ENCODE results near the gene ROBO1.
"Not testable (repeated sequence)": the region's sequence is repeated elsewhere in the genome, so short reads cannot be mapped to it uniquely, and the experiment has no call there.

Gene ROBO1

DNA sequence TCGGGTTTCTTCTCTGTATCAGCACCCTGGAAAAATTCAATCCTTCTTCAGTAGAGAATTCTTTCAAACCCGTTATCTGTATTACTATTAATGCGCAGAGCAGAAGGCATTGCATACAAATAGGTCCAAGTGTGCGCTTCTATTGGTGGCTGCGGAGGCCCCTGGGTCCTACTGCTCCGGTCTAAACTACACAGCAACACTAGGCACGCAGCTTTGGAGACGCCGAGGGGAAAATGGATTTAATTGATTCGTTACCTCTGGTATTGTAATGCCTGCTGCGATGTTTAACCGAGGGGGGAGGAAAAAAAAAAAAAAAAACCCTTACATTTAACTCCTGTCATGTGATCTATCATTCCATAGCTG, at the start of gene ROBO1:
Gene ROBO1, minus strand, starts transcription at position 94 of the 363 bp plus-strand sequence.
- DNase-seq, result no peak

DNA sequence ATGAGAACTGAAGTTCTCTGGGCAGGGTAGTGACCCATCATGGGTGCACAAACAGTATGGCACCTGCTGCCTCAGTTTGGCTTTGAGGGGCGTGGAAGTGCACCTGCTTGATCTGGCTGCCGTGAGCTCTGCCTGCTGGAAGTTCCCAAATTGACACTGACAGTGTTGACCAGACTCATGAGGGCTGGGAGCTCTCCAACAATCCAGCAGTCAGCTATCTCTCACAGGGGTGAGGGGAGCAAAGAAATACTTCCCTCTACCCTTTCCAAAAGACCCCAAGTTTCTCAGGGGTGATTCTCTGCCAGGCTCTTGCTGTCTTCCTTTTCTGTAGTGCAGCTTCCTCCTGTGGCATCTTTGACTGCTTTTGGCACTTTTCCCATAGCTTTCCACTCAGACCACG, 49.4 kb upstream of the ROBO1 start:
- DNase-seq, result no peak

DNA sequence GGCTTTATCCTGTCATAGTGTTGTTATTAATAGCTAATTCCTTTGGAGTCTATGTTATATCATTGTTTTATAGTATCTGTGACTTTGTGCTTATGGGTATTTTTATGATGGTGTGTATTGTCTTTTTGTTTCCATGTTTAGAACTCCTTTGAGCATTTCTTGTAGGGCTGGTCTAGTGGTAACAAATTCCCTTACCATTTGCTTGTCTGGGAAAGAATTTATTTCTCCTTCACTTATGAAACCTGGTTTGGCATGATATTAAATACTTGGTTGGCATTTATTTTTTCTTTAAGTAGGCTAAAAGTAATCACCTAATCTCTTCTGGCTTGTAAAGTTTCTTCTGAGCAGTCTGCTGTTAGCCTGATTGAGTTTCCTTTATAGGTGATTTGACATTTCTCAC, 47.7 kb upstream of the ROBO1 start:
- no peak for DNase-seq

DNA sequence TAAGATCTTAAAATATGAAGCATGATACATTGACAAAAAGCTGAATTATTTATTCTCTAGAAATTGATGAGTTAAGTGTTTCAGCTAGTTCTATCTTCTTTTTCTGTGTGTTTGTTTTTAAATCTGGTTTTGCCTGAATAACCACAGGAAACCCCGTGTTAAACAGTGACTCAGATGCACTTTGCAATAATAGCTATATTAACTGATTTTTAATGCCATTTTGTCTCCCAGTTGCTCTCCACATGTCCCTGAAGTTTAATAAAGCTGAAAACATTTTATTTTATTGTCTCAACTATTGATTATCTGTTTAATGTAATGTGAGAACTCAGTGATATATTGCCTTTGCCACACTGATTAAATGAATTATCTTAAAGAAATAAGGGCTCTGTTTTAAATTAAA, 42.8 kb upstream of the ROBO1 start:
- DNase-seq, result no peak

DNA sequence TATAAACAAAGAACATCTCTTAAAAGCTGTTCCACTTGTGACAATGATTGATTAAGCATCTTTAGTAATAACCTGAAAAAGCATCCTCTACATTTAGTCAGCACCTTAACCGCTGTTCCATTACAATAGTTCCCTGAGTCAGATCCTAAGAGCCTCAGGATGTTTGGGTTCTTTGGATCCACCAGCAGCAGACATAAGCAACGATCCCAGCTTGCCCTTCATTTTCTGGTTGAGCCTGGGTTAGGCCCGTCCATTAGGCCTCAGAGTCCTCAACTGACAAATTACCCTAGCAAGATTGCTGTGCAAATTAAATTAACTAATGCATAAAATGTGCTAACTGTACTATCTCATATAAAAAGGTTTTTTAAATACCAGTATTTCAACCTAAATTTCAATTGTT, 42.3 kb upstream of the ROBO1 start:
- no peak for DNase-seq

DNA sequence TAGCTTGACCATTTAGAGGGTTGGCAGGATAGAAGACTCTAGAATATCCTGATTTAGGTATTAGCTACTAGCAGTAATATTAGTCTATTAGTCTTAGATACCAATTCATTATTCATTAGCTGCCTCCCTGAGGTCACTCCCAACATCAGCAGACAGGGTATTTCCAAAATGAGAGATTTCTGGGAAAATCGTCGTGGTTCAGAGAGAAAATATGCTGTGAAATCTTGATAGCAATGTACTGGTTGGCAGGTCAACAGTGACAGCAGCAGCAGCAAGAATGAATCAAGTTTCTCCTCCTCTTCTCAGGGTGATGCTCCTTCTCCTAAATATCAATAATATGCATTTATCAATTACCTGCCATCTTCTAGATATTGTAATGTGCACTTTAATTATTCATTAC, 41.3 kb upstream of the ROBO1 start:
- DNase-seq, result no peak

DNA sequence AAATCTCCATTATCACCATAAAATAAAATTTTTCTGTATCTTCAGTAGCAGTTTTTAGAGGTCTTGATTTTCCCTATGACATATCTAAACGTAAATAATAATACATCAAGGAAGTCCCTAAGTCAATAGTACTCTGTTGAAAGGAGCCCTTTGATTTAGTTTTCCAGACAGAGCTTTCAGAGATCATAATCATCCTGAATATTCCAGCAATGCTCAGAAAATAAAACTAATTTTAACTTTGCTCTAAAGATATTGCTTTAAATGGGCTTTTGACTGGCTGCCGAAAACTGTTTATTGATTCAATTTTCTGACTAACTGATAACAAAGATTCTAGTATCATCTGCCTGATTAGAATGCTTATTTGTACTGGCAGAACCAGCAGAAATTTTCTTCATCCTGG, 40.7 kb upstream of the ROBO1 start:
- no peak for DNase-seq

DNA sequence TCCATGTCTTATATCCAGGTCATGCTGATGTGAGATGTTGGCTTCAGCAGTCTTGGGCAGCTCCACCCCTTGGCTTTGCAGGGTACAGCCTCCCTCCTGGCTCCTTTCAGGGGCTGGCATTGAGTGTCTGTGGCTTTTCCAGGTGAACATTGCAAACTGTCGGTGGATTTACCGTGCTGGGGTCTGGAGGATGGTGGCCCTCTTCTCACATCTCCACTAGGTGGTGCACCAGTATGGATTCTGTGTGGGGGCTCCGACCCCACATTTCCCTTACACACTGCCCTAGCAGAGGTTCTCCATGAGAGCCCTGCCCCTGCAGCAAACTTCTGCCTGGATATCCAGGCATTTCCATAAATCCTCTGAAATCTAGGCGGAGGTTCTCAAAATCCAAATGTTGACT, 22.4 kb upstream of the ROBO1 start:
- DNase-seq, result not testable (repeated sequence)

DNA sequence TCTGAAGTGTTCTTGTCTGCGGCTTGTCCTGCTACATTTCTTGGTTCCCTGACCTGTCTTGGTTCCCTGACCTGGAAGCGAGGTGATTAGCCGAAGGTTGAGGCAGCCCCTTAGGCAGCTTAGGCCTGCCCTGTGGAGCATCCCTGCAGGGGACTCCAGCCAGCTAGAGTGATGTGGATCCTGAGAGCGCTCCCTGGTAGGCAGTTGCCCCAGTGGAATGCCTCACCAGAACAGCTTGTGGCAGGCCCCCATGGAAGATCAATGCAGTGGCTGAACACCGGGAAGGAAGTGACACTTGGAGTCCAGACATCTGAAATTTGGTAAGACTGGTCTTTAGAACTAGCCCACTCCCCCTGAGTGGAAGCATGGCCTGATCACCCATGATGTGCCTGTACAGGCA, 5.5 kb upstream of the ROBO1 start:
- no peak for DNase-seq

DNA sequence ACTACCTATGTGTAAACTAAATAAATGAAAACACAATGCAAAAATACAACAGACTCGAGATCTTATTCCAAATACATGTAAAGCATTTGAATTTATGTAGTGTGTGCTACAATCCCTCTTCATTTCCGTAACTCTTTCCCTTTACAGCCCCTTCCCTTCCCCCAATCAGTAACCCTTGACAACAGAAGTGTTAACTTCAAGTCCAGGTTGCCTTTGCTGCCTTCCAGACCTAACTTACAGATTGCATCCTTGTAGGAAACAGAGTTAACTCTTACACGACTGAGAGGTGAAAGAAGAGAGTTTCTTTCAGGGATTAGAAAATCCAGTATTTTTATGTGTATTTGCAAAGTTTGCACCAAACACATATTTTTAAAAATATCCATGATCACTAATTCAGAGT, 1.4 kb upstream of the ROBO1 start:
- no peak for DNase-seq

DNA sequence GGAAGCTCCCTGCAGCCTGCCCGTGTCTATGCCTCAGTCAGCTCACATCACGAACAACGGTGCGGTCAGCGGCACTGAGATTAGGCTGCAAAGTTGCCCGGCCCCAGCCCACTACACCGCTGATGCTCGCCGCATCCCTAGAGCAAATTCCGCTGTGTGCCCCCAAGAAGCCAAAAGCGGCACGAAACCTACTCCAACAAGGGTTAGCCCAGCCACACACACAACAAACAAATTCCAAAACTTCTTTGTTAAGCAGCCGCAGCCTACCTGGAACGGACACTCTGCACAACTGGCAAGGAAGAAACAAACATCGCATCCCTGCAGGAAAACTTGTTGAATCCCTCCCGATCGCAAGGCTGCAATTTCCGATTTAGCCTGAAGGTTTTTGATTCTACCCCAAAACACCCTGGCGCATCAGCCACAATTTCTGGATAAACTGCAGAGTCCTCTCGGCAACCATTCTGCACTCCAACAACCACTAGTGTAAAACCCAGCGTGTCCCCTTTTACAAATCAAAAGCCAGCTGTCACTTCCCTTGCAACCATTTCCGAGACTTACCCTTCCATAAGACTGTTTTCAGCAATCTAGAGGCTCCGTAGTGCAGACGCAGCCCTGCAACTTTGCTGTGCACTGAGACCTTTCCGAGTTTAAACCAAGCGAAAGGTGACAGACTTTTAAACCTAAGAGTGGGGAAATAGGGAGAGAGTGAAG, 449 bp downstream of the ROBO1 start:
- no peak for DNase-seq

DNA sequence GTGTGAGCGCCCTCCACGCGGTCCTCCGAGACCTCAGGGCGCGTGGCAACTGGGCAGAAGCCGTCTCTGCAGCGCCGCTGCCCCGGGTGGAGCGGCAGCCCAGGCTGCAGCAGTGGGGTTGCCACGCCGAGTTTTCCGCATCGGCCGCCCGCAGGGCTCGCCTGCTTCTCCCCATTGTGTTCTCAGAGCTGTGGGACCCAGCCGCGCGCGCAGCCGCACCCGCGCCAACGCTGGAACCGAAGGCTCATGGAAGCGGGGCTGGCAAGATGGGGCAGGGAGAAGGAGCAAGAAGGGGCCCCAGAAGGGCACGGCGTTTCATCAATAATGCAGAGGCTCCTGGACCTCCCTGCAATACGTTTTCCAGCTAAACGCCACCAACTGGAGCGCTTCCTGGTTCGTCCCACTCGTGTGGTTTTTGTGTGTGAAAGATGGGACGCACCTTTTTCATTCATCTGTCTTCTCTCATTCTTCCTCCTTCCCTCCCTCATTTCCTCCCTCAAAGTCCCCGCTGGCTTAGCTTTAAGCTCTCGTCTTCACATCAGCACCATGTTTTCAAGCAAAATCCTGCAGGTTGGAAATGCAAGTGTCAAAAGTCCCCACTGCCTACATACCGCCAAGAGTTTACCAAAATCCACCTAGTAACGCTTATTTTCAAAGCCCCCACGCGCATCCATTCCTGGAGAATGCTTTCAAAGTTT, 1.2 kb downstream of the ROBO1 start:
- DNase-seq, result no peak

DNA sequence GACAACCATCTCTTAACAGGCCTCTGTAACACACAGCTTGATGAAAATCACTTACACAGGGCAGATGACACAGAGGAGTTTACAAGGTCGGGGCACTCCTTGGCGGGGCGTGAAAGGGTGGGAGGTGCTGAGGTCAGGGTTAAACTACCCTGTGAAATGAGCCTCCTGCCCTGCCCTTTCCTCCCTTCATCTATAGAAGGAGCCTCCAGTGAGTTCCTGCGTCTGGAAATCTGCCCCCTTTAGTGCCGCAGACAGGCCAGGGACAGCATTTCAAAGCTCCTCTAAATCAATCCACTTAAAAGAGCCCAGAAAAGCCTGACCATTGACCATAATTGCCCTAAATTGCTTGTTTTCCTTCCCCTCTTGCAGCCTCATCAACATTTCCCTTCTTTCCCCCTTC, 1.9 kb downstream of the ROBO1 start:
- DNase-seq, result no peak

DNA sequence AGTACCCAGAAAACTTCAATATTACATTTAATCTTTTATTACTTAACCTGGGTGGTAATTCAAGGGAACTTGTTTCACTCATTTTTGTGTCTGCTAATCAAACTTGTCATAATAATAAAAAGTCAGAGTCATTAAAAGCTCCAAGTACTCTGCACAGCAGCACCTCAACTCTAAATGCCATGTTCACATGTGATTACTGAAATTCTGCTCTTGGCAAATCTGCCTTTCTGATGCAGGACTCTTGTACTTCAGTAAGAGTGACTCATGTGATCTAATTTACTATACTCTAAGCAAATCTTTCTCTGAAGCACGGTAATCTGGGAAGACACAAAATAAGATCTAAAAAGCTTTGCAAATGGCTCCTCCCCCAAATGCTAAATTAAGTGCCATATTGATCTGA, 6.4 kb downstream of the ROBO1 start:
- no peak for DNase-seq

DNA sequence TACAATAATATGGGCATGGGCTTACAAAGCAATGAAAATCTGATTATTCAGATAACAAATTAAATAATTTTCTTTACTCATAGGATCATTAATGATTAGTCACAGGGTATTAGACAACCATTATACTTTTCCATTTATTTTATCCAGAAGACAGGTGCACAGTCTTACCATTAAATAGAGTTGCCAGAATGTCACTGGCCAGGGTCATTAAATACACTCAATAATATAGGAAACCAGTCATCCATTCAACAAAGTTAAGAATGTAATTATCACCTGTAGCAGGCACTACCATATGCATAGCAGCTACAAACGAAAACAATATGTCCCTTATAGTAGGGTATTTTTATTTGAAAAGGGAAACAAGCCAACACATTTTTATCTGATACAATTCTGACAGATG, 16.1 kb downstream of the ROBO1 start:
- DNase-seq, result no peak

DNA sequence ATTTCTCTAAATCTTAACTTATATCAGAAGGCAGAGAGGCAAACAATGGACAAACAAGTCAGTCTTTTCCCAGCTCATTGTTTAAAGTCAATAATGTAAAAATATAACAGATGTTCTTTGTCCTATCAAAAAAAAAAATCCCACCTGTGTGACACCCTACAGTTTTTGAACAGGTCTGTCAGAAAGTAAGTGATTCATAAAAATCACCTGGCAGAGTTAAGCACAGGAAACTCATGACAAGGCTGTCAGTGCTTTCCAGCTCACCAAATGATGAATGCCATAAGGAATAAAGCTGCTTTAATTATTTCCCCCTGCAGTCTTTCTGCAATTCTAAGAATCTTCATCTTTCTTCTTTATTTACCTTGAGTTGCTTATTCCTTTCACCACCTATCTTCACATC, 30.3 kb downstream of the ROBO1 start:
- DNase-seq, result no peak

DNA sequence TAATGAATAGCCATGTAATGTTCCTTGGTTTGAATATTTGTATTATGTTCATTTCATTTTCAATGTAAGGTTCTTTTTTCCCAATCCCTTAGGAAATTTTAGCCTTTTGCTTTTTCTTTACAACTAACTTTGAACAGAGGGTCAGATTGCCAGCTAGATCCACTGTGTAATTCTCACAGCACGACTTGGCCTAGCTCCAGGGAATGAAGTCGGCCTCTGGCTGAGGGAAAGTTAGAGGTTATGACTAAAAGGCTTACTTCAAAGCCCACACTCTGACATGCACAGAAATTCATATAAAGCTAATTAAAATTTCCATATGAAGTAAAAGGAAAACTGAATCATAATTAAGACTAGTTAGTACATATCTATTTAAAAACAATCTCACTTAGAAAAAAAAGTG, 38.7 kb downstream of the ROBO1 start:
- DNase-seq, result no peak

DNA sequence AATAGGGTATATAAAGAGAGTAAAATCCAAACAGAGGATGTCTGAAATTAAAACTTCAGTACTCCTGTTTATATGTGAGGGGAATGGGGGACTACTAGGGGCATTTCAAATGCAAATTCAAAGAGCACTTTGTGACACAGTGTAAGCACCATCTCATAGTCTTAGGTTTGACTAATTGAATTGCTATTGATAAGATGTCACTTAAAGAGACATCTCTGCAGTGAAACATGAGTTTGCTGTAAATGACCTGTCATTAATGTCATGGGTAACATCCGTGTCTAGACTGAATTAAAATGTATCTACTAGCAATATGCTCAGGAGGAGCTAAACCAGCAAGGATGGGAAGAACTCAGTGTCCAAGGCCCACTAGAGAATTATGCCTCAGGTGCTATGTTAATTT, 41.0 kb downstream of the ROBO1 start:
- DNase-seq, result no peak

DNA sequence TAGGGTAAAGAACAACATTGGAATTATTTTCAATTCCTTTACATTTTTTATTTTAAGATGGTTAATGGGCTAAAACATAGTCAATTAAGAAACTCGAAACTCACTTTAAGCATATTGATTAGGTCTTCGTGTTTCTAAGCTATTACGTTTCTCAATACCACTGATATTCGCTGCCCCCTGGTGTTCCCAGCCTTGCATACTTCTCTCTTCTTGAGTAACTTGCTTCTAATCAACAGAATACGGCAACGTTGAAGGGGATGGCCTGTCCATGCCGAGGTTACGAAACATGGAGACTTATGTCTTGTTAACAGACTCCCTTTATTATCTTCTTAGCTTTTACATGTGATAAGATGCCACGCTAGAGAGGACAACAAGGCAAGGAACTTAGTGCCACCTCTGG, 43.6 kb downstream of the ROBO1 start:
- DNase-seq, result no peak

DNA sequence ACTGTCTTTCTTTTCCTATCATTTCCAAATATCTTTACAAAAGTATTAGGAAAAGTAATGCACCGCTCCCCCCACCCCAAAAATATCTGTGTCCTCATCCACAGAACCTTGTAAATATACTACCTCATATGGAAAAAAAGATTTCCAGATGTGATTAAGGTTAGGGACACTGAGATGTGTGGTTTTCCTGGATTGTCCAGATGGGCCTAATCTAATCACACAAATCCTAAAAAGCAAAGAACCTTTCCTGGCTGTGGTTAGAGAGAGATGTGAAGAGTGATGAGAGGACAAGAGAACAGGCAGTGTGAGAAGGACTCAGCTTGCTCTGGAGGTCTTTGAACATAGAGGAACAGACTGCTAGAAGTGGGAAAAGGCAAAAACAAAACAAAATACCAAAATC, 77.7 kb downstream of the ROBO1 start:
- no peak for DNase-seq

DNA sequence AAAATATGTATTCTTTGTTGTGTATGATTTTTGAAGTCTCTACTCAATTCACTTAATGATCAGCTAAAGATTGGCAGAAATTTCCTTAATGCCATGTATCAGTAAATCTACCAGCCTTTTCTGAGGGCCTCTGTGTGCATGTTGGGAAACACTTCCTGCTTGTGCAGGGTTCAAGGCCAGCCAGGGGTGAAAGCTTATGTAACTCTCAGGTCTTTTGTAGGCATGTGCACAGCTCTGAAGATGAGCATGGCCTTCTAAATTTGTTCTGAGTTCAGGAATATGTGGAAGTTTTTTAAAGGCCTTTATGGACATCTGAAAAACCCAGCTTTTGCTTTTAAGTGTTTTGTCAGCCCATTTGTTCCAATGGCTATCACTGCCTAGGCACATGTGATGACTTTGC, 82.7 kb downstream of the ROBO1 start:
- no peak for DNase-seq

DNA sequence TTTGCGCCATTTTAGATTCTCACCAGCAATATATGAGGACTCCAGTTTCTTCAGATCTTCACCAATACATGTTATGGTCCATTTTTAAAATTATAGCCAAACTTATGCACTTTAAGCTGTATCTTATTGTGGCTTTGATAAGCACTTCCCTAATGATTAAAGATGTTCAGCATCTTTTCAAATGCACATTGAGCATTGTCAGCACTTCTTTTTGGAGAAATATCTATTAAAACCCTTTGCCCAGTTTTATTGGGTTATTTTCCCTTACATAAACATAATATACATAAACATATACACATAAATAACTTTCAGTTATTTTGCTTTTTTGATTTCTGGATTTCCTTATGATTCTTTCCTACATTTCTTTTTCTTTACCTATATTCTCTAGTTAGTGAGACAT, 83.8 kb downstream of the ROBO1 start:
- DNase-seq, result no peak

DNA sequence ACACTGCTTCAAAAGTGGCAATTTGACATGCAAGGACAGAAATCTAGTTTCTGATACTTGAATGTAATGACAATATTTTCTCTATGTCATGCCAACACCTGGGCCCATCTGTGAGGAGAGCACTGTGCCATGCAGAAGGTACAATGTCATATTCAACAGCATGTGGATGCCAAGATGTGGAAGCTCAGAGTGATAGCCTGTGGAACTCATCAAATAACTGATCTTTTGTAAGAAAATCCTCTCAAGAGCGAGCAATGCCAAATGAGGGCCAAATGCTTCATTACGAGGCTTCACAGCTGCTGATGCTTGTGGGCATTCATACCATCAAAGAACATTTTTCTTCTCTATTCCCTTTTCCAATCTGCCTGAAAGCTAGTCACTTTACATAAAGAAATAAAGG, 95.1 kb downstream of the ROBO1 start:
- no peak for DNase-seq

DNA sequence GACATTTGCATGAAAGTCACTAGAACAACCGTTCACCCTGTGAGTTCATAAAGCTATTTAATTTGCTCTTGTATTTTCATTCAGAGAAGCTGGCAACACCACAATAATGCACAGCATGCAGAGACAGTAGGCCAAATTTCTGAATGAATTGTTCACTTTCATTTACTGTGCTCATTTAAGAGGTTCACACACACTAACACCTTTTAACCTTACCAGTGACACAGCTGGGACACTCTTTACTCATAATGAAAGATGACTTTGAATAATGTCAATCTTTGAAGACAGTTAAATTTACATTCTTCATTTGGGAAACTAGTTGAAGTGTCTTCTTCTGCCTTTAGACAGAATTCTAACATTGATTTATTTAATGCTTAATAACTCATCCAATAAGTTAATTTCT, 95.7 kb downstream of the ROBO1 start:
- no peak for DNase-seq

DNA sequence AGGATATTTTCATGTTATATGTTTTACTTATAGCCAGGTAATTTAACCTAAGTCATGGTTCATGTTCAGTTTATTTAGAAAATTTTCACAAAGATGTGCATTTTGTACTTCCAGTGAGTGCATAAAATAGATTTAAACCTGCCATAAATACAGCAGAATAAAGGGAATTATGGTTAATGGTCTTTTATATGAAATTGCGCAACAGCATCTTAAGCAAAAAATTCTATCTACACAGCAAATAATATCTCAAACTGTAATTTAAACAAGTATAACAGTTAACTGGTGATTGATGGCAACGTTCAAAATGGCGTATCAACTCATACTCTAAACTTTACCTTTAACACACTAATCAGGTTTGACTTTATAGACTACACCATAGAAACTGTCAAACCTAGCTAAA, 97.6 kb downstream of the ROBO1 start:
- DNase-seq, result no peak
